ENCODE measurements around the gene B3GAT1. TPM values are rescaled to one million over a fixed set of nuclear protein-coding genes. Genes with fewer than 3 reads are reported as not detected.

Gene B3GAT1
- total and polyA plus RNA-seq, 4 donors = 0.03 to 0.49 (median 0.27) TPM

GRCh38 chr11:134454146-134454690, 42.2 kb upstream of the B3GAT1 start:
- no peak overlapping the region for H3K4me3 ChIP-seq
- H3K27ac ChIP-seq (ENCODE audit: low read depth in 1 of 2, low read length in 1 of 2) = no peak overlapping the region
- 84 to 94% methylated on average over 6 of the region's 6 CpGs for WGBS, 2 donors
- no peak for ATAC-seq (ENCODE audit: insufficient read depth, low FRiP score)
- no peaks in the 10 kb centered on the region for H3K27me3 ChIP-seq (ENCODE audit: control insufficient read depth in 3 of 3, insufficient read depth in 3 of 3, low read length in 2 of 3)
- H3K9ac ChIP-seq (ENCODE audit: insufficient read depth in 1 of 2, low read length in 2 of 2) = no peak overlapping the region
- TF ChIP-seq CTCF (IDR thresholded peaks at IDR 0.05; ENCODE audit: control extremely low read depth, extremely low read depth) = no peak
- peaks cover 0 to 23% (median 7%) of the 10 kb centered on the region in 4 donors for H3K9me3 ChIP-seq (ENCODE audit: control insufficient read depth in 4 of 4, insufficient read depth in 3 of 4, low read length in 3 of 4)
- DNase-seq = no peak
- H3K36me3 ChIP-seq (ENCODE audit: control insufficient read depth in 4 of 4, insufficient read depth in 4 of 4, low read length in 4 of 4) = no peaks in the 10 kb centered on the region
- no peaks in the 10 kb centered on the region for H3K4me1 ChIP-seq (ENCODE audit: control insufficient read depth in 5 of 5, insufficient read depth in 5 of 5, low read length in 5 of 5)

- no peak overlapping the region for H3K4me3 ChIP-seq
- WGBS, 2 donors = 73 to 79% methylated on average over 6 of the region's 6 CpGs
- H3K36me3 ChIP-seq (ENCODE audit: control insufficient read depth in 4 of 4, insufficient read depth in 4 of 4, low read length in 4 of 4) = no peaks in the 10 kb centered on the region
- TF ChIP-seq CTCF (IDR thresholded peaks at IDR 0.05; ENCODE audit: control extremely low read depth, extremely low read depth) = no peak
- ATAC-seq (ENCODE audit: insufficient read depth, low FRiP score) (no peak), DNase-seq (no peak)
- H3K4me1 ChIP-seq (ENCODE audit: control insufficient read depth in 5 of 5, insufficient read depth in 5 of 5, low read length in 5 of 5) = no peaks in the 10 kb centered on the region
- no peak overlapping the region for H3K27ac ChIP-seq (ENCODE audit: low read depth in 1 of 2, low read length in 1 of 2)
- H3K27me3 ChIP-seq (ENCODE audit: control insufficient read depth in 3 of 3, insufficient read depth in 3 of 3, low read length in 2 of 3) = no peaks in the 10 kb centered on the region
- H3K9me3 ChIP-seq (ENCODE audit: control insufficient read depth in 4 of 4, insufficient read depth in 3 of 4, low read length in 3 of 4) = peaks cover 0 to 19% (median 7%) of the 10 kb centered on the region in 4 donors
- H3K9ac ChIP-seq (ENCODE audit: insufficient read depth in 1 of 2, low read length in 2 of 2) = no peak overlapping the region
These were observed 41.4 kb upstream of the B3GAT1 start for GRCh38 chr11:134453441-134453840.

- no peak overlapping the region for H3K27ac ChIP-seq (ENCODE audit: low read depth in 1 of 2, low read length in 1 of 2)
- H3K27me3 ChIP-seq (ENCODE audit: control insufficient read depth in 3 of 3, insufficient read depth in 3 of 3, low read length in 2 of 3) = no peaks in the 10 kb centered on the region
- no peaks in the 10 kb centered on the region for H3K36me3 ChIP-seq (ENCODE audit: control insufficient read depth in 4 of 4, insufficient read depth in 4 of 4, low read length in 4 of 4)
- TF ChIP-seq CTCF (IDR thresholded peaks at IDR 0.05; ENCODE audit: control extremely low read depth, extremely low read depth) = no peak
- H3K9me3 ChIP-seq (ENCODE audit: control insufficient read depth in 4 of 4, insufficient read depth in 3 of 4, low read length in 3 of 4) = peaks cover 0 to 14% (median 5%) of the 10 kb centered on the region in 4 donors
- ATAC-seq (ENCODE audit: insufficient read depth, low FRiP score) (no peak), DNase-seq (no peak)
- WGBS, 2 donors = 88 to 90% methylated on average over 5 of the region's 5 CpGs
- no peak overlapping the region for H3K9ac ChIP-seq (ENCODE audit: insufficient read depth in 1 of 2, low read length in 2 of 2)
- no peak overlapping the region for H3K4me3 ChIP-seq
- no peaks in the 10 kb centered on the region for H3K4me1 ChIP-seq (ENCODE audit: control insufficient read depth in 5 of 5, insufficient read depth in 5 of 5, low read length in 5 of 5)
These were observed 40.8 kb upstream of the B3GAT1 start for GRCh38 chr11:134452838-134453155.
